ENCODE measurements around the gene CD7.

DNA sequence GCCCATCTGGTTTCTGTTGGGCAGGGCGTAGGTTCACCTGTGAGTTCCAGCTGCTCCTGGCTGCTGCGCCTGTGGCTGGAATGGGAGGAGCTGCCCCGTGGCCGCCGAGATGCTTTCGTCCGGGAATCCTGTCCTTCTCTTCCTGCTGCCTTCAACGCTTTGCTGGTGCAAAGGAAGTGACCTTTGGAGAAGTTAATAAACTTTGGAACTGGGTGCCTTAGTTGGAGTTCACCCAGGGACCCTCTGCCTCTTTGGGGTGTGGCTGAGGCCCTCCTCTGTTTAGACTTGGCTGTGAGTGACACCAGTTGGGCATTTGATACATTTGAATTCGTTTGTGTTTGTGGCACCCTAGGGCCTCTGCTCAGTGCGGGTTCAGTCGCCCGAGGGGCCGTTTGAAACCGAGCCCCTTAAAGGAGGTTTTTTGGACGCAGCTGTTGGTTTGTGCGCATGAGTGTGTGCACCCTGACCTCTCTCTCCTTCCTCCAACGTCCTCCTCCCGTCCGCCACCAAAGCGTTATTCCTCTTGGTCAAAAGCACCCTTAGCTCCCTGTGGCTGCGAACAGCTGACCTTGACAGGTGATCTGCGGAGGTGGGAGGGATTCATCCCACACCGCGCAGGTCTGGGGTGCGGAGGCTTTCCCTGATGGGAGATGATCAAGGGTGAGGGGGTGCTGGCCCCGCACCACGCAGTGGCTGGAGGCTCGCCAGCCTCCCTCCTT lies 25.1 kb upstream of the CD7 start:
- TF ChIP-seq, protein P1, sequence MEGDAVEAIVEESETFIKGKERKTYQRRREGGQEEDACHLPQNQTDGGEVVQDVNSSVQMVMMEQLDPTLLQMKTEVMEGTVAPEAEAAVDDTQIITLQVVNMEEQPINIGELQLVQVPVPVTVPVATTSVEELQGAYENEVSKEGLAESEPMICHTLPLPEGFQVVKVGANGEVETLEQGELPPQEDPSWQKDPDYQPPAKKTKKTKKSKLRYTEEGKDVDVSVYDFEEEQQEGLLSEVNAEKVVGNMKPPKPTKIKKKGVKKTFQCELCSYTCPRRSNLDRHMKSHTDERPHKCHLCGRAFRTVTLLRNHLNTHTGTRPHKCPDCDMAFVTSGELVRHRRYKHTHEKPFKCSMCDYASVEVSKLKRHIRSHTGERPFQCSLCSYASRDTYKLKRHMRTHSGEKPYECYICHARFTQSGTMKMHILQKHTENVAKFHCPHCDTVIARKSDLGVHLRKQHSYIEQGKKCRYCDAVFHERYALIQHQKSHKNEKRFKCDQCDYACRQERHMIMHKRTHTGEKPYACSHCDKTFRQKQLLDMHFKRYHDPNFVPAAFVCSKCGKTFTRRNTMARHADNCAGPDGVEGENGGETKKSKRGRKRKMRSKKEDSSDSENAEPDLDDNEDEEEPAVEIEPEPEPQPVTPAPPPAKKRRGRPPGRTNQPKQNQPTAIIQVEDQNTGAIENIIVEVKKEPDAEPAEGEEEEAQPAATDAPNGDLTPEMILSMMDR (IDR thresholded peaks at IDR 0.05) = no peak
- no peak for TF ChIP-seq POLR2A (IDR thresholded peaks at IDR 0.05)

Data from body of pancreas (tissue), 4 donors.